Measurements from ENCODE around the gene DOCK1.
A peak's percentile ranks its signal among the peaks of the same experiment; 100 is the strongest.

The DOCK1 gene

GRCh38 chr10:127013211-127013656 is 108.0 kb downstream of the DOCK1 start:
- no peak for DNase-seq

DNA sequence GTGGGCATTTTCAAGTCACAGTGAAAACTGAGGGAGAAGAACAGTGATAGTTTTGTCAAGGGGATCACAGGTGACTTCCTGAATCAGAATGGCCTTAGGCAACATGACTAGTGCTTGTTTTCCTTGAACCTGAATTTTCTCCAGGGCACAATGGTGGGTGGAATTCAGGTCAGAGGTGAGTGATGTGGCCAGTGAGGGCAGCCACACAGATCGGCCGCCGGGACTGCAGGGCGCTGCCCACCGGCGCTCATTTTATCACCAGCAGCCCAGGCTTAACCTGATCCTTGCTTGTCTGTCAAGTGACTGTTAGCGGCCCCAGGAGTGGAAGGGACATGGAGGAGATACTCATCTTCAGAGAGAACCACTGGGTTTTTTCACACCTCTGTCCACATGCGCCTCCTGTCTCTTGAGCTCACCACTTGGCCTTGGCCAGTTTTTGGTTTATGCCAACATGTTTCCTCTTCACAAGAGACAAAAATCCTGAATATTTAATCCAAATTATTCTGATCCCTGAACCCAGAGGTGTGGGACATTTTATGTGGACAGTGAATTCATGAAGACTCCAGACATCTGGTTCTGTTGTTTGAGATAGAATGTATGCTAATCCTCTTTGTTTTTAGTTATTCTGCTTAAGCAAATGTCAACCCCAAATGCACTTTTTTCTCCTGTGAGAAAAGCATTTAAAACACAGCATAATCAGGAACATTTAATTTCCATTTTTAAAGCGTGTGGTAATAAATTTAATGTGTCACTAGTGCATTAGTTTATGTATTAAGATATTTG is 108.7 kb downstream of the DOCK1 start:
- no peak for DNase-seq

DNA sequence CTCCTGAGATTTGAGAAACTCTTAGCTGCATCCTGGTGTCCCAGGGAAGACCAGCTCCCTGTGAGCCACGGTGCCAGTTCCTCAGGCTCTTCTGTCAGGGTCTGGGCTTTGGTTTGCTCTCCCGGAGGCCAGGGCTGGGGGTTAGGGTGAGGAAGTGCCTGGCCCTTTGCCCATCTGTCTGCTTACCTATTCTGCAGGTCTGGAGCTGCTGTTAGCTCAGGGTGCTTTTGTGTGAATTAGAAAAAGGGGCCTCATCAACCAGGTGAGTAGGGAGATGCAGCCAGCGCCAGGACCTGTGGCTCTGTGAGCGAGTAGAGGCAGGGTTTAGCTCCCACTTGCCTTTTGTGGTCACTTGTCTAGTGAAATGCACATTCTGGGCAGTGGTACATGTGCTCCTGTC is 109.4 kb downstream of the DOCK1 start:
- DNase-seq = no peak

- DNase-seq = no peak
Observed at GRCh38 chr10:127015373-127015772, 110.1 kb downstream of the DOCK1 start.

DNA sequence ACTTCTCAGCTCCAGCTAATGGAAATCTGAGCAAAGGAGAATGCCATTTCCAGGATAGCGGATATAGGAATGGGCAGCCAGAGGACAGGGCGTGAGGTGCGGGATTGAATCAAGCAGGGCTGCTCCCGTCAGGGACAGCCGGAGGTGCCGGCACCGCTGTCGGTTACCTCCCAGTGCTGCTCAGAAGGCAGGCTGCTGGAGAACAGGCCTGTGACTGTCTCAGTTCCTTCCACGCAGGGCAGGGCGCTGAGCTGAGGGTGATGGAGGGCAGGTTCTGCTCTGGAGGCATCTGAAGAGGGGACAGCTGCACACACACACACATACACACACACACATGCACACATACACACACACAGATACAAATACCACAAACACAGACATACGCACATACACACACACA is 111.1 kb downstream of the DOCK1 start:
- DNase-seq = no peak

DNA sequence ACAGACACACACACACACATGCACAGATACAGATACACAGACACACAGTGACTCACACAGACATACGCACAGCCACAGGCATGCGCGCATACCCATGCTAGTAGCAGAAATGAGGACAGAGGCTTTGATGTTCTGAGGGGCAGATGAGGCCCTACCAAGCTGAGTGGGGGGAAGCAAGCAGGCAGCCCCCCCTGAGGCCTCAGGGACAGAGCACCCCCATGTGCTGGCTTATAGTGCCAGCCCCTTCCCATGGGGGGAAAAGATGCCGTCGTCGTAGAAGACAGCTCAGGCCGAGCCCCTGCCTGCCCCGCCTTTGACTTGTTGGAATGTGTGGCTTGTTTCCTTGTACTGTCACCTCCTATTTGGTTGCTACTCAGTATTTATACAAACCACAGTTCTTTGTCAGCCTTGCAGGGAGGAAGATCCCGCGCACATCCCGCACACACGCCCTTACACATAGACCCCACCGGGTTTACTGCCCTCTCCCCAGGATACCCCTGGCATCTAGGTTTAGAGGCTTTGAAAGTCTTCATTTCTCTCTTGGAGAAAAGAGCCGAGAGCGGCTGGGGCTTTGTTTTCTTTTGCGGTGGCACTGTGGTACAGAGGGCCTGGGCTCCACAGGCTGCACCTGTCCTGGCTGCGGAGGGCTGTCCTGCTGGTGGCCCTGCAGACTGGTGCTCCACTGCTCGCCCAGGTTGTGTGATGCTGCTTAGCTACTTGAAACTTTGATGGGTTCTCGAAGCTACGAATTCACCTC is 112.5 kb downstream of the DOCK1 start:
- no peak for DNase-seq

- DNase-seq = no peak
Observed at GRCh38 chr10:127018298-127018650, 113.0 kb downstream of the DOCK1 start.

- DNase-seq = no peak
Observed at GRCh38 chr10:127018766-127019165, 113.5 kb downstream of the DOCK1 start.

- DNase-seq = no peak
Observed at GRCh38 chr10:127020260-127020659, 115.0 kb downstream of the DOCK1 start.

DNA sequence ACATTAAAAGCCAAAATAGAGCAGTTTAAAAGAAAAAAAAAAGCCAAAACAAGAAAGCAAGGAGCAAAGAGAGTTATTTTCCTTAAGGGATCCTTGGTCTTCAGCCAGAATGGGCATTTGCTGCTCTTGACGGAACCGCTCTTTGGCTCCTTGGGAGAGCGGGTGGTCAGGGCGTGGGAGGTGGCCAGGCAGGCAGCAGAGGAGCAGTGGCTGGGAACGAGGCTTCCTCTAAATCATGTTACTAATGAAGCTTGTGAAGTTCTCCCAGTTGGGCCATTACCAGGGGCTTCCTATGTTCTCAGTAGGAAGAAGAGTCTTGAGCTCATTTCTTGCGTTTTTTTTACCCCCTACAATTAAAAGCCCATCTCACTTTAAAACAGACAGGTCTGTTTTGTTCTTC is 116.6 kb downstream of the DOCK1 start:
- no peak for DNase-seq

- no peak for DNase-seq
Observed at GRCh38 chr10:127024685-127025435, 119.6 kb downstream of the DOCK1 start.

DNA sequence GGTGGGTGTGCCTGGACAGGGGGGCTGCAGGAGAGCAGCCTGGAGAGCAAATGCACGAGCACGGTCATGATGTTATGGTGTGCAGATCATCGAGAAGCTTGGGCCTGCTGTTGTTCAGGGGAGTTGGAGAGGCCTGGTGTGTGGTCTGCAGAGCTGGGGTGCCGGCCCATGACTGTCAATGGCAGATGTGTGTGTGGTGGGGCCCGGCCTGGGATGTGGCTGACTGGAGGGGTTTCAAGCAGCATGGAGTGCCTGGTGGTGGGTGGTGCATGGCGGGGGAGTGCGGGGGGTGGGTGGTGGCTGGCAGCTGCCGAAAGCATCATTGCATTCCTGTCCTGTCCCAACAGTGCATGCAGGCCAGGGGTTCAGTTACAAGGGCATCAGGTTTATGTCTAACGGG is 122.6 kb downstream of the DOCK1 start:
- no peak for DNase-seq

- DNase-seq = no peak
Observed at GRCh38 chr10:127028556-127028955, 123.3 kb downstream of the DOCK1 start.

GRCh38 chr10:127029061-127029460 is 123.8 kb downstream of the DOCK1 start:
- no peak for DNase-seq

DNA sequence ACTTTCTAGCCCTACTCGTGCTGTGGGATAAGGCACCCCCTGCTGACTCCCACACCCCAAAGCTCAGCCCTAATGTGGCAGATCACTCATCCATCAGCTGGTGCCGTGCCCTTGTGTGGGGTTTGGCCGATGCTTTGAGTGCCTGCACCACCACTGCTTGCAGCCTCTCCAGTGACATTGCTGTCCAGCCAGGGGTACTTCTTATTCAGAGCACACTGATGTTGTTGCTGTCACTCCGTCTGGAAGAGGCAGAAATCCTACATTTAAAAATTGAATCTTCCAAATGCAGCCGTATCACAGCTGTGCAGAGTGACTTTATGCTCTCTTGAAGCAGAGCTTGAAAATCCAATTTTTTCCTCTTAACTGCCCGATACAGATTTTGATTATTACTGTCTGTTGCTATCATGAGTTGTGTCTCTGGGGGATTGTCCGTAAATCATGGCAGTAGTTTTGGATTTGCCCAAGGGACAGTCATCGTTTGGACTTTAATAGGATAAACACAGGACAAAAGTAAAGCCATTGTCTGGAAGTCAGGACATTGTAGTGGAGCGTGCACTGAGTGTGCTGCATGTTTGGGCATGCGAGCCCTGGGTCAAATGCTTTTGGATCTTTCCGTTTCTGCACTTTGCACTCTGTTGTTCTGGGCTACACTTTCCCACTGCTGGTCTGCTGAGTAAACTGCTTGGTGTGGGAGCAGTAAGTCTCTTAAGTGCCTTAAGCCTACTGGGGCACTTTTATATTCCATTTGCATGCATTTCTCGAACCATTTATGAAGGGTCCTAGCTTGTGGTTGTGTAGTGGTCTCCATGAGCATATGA is 128.2 kb downstream of the DOCK1 start:
- no peak for DNase-seq

- DNase-seq = no peak
Observed at GRCh38 chr10:127034034-127034633, 128.9 kb downstream of the DOCK1 start.

GRCh38 chr10:127034790-127035189 is 129.6 kb downstream of the DOCK1 start:
- peak in 2 of 3 donors; percentile 9 to 31 for DNase-seq

DNA sequence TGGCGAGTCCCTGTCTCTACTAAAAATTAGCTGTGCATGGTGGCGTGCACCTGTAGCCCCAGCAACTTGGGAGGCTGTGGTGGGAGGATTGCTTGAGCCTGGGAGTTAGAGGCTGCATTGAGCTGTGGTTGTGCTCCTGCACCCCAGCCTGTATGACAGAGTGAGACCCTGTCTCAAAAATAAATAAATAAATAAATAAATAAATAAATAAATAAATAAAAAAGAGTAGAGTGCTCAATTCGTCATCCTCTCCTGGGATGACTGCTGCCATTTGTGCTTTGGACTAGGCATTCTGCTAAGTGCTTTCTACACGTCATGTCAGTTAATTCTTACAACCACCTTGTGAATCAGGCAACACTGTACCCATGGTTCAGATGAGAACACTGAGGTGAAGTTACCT is 130.6 kb downstream of the DOCK1 start:
- no peak for DNase-seq

DNA sequence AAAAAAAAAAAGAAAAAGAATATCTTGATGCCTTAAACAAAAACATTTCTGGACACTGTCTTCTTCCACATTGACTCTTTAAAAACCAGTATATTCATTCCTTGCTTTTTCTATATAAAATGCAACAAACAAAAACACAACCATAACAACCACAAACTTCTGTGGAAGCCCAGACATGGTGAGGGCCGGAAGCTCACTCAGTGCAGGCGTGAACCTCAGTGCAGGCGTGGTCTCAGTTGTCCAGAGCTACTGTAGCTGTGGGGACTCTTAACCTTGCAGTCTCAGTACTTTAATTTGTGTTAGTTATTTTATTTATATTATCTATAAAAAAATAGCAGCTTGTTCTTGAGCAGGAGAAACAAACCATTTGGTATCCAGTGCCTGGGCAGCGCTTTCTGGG is 131.8 kb downstream of the DOCK1 start:
- DNase-seq = no peak

GRCh38 chr10:127039435-127039834 is 134.2 kb downstream of the DOCK1 start:
- no peak for DNase-seq

DNA sequence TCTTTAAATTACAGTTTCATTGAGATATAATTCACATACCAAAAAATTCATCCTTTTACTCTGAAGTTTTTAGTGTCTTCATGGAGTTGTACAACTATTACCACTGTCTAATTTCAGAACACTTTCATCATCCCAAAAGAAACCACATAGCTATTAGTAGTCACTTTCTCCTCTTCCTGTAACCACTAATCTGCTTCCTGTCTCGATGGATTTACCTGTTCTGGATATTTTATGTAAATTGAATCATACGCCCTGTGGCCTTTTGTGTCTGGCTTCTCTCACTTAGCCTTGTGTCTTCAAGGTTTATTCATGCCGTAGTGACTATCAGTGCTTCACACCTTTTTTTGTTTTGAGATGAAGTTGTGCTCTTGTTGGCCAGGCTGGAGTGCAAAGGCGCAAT is 135.5 kb downstream of the DOCK1 start:
- no peak for DNase-seq

GRCh38 chr10:127041552-127041951 is 136.3 kb downstream of the DOCK1 start:
- peak; percentile 24 to 73 (median 48) for DNase-seq

All from suppressor macrophage treated with lipopolysaccharide for 1 hour (primary cell).